HepG2 (cell line): ENCODE results near the gene IQCK. TPM values are rescaled to one million over a fixed set of nuclear protein-coding genes. Genes with fewer than 3 reads are reported as not detected.

Experiments
- ARID2 ChIP-seq: sonication (generic); formaldehyde crosslinking; IDR thresholded peaks from 2 replicates; pipeline ENCODE4 v1.8.1; 2022; ENCODE audit warnings: mild to moderate bottlenecking, missing genetic modification reagents, borderline replicate concordance
- CREBL2 ChIP-seq: sonication (generic); formaldehyde crosslinking; IDR thresholded peaks from 2 replicates; pipeline ENCODE4 v1.8.1; 2023; ENCODE audit warnings: missing genetic modification reagents, mild to moderate bottlenecking, borderline replicate concordance
- HDAC1 ChIP-seq: sonication (generic); formaldehyde crosslinking; IDR thresholded peaks from 2 replicates; pipeline ENCODE4 v1.5.1; 2020; ENCODE audit warnings: mild to moderate bottlenecking, missing genetic modification reagents
- KLF6 ChIP-seq: IDR thresholded peaks from 2 replicates; pipeline ENCODE4 v1.8.0; 2016; ENCODE audit warnings: missing biosample characterization, missing genetic modification reagents
- NRL ChIP-seq: sonication (generic); formaldehyde crosslinking; IDR thresholded peaks from 2 replicates; pipeline ENCODE4 v1.5.0; 2020; ENCODE audit warnings: missing genetic modification reagents, mild to moderate bottlenecking, moderate library complexity, borderline replicate concordance
- PATZ1 ChIP-seq: sonication (generic); formaldehyde crosslinking; IDR thresholded peaks from 2 replicates; pipeline ENCODE4 v1.4.0; 2020; ENCODE audit warnings: missing genetic modification reagents
- PAXIP1 ChIP-seq: sonication (generic); formaldehyde crosslinking; conservative IDR thresholded peaks from 2 replicates; pipeline ENCODE4 v1.4.0; 2020; ENCODE audit warnings: mild to moderate bottlenecking, missing genetic modification reagents, moderate library complexity
- PLRG1 ChIP-seq: fragments of 450-650 bp; conservative IDR thresholded peaks from 2 replicates; pipeline ENCODE4 v1.6.1; 2016
- RNF219 ChIP-seq: sonication (generic); formaldehyde crosslinking; IDR thresholded peaks from 2 replicates; pipeline ENCODE4 v1.5.0; 2020; ENCODE audit warnings: mild to moderate bottlenecking, missing genetic modification reagents
- SRSF9 ChIP-seq: fragments of 200-400 bp; formaldehyde crosslinking; IDR thresholded peaks from 2 replicates; pipeline ENCODE4 v1.6.1; 2018; ENCODE audit warnings: borderline replicate concordance, mild to moderate bottlenecking, low read depth, low read length; ENCODE audit not compliant: insufficient read depth, poor library complexity, severe bottlenecking
- ZKSCAN8 ChIP-seq: IDR thresholded peaks from 2 replicates; pipeline ENCODE4 v1.6.1; 2016; ENCODE audit warnings: borderline replicate concordance, missing genetic modification reagents, missing compliant biosample characterization
- ZNF225 ChIP-seq: sonication (generic); formaldehyde crosslinking; IDR thresholded peaks from 2 replicates; pipeline ENCODE4 v1.4.0; 2020; ENCODE audit warnings: mild to moderate bottlenecking, missing genetic modification reagents
- ZNF558 ChIP-seq: sonication (generic); formaldehyde crosslinking; IDR thresholded peaks from 2 replicates; pipeline ENCODE4 v1.9.0; 2022; ENCODE audit warnings: mild to moderate bottlenecking, missing genetic modification reagents, borderline replicate concordance
- ZNF563 ChIP-seq: sonication (generic); formaldehyde crosslinking; IDR thresholded peaks from 2 replicates; pipeline ENCODE4 v1.8.0; 2022; ENCODE audit warnings: mild to moderate bottlenecking, moderate library complexity, missing genetic modification reagents
- ZNF687 ChIP-seq: sonication (generic); formaldehyde crosslinking; IDR thresholded peaks from 2 replicates; pipeline ENCODE4 v1.5.1; 2020; ENCODE audit warnings: mild to moderate bottlenecking, missing genetic modification reagents, moderate library complexity
- ZSCAN25 ChIP-seq: sonication (generic); formaldehyde crosslinking; IDR thresholded peaks from 2 replicates; pipeline ENCODE4 v1.8.0; 2022; ENCODE audit warnings: mild to moderate bottlenecking, missing genetic modification reagents
- polyA plus RNA-seq, 8 experiments: library from polyadenylated mRNA; depleted of rRNA in 3 of 8; stranded (reverse) in 7 of 8; unstranded in 1 of 8; fragments of >200 nt; fragmentation: Illumina TruSeq in 4 of 8; extraction: Trizol in 4 of 8; gene quantifications; 2 replicates each; pipeline versions ENCODE4 v1.2.1 to v1.2.3, GENCODE V29; 2011 to 2016; ENCODE audit warnings: low read depth in 4 of 8, missing spikeins in 1 of 8, mixed read lengths in 1 of 8; ENCODE audit not compliant: insufficient read depth in 1 of 8
- total RNA-seq, 5 experiments: library from RNA; depleted of rRNA; stranded (reverse); fragments of >200 nt; fragmentation: Illumina TruSeq; extraction: Trizol; gene quantifications; 2 replicates each; pipeline ENCODE4 v1.2.3, GENCODE V29; 2016; ENCODE audit warnings: low read depth in 1 of 5

Gene IQCK
- total and polyA plus RNA-seq, 2 of the 13 experiments (the other 11 are each of a cell fraction or from before 2014, with no cell fraction given): 5.1 to 7.3 TPM

- TF ChIP-seq ZNF558 (CRISPR knock-in tag) (no peak), ZNF225 (CRISPR knock-in tag) (peak; percentile 66; the same call in 1 of the 2 replicates), ARID2 (CRISPR knock-in tag) (no peak), PATZ1 (CRISPR knock-in tag) (peak; percentile 38; the same call in 1 of the 2 replicates), KLF6 (CRISPR knock-in tag) (no peak), CREBL2 (no peak), RNF219 (CRISPR knock-in tag) (no peak), NRL (no peak; the same call in 1 of the 2 replicates), ZNF687 (peak; percentile 45; the same call in 1 of the 2 replicates), PLRG1 (no peak), SRSF9 (no peak), ZSCAN25 (CRISPR knock-in tag) (no peak), ZKSCAN8 (CRISPR knock-in tag) (no peak), HDAC1 (CRISPR knock-in tag) (peak; percentile 51), PAXIP1 (CRISPR knock-in tag) (no peak), ZNF563 (no peak)
These were observed 165.4 kb downstream of the IQCK start (continued) for GRCh38 chr16:19883296-19883965.
